Testis (tissue), 3 donors: ENCODE data around the gene HDAC9. TPM values are rescaled to one million over a fixed set of nuclear protein-coding genes. Genes with fewer than 3 reads are reported as not detected.

Experiments used
- DNase-seq: peaks from one replicate; pipeline ENCODE4 v3.0.0-alpha.2; 2019
- H3K27ac ChIP-seq, 2 donors: fragments of 200-600 bp; sonication (generic); one replicate each; pipeline ENCODE4 v1.5.1; 2019
- H3K27me3 ChIP-seq: fragments of 200-600 bp; sonication (generic); one replicate; pipeline ENCODE4 v1.5.1; 2019
- H3K36me3 ChIP-seq: fragments of 200-600 bp; sonication (generic); one replicate; pipeline ENCODE4 v1.5.1; 2017; ENCODE audit warnings: low read depth; ENCODE audit errors: missing control alignments
- H3K4me1 ChIP-seq: fragments of 200-600 bp; sonication (generic); one replicate; pipeline ENCODE4 v1.5.1; 2019
- H3K4me3 ChIP-seq, 2 donors: fragments of 200-600 bp; sonication (generic); one replicate each; pipeline ENCODE4 v1.5.1; 2017 to 2019
- H3K9me3 ChIP-seq: fragments of 200-600 bp; sonication (generic); one replicate; pipeline ENCODE4 v1.5.1; 2017
- POLR2A ChIP-seq: fragments of 450-650 bp; IDR thresholded peaks from one replicate; pipeline ENCODE4 v1.6.1; 2017; ENCODE audit warnings: antibody characterized with exemption, mild to moderate bottlenecking, moderate library complexity
- WGBS, 2 donors: methylation state at CpG; one replicate each; pipeline ENCODE4 v1.1.5; 2018; 5-methylcytosine and 5-hydroxymethylcytosine counted together
- intact Hi-C: fragments of 100-400 bp; cut with DNase I; formaldehyde crosslinking; loops from one replicate; pipeline ENCODE4 v1.15.1; 2023; ENCODE audit warnings: low total_unique reads
- polyA plus RNA-seq: library from polyadenylated mRNA; stranded (reverse); fragments of 350-450 nt; fragmentation: Illumina TruSeq; extraction: RNeasy Lipid Tissue Mini Kit (QIAGEN cat#74804); gene quantifications from one replicate; pipeline ENCODE4 v1.2.3, GENCODE V29; 2014; ENCODE audit warnings: low read depth, low replicate concordance; ENCODE audit not compliant: insufficient read depth
- total RNA-seq, 2 donors: library from RNA; depleted of rRNA; stranded (reverse); fragments of >200 nt; gene quantifications; one replicate each; pipeline ENCODE4 v1.2.3, GENCODE V29; 2016
- TF ChIP-seq, protein P1 (sequence below), 3 experiments: fragments of 450-650 bp in 2 of 3; fragments of 200-600 bp in 1 of 3; sonication (generic) in 1 of 3; IDR thresholded peaks; one replicate each; pipeline ENCODE4 v1.5.1; 2016 to 2019; ENCODE audit warnings: antibody characterized with exemption in 3 of 3, mild to moderate bottlenecking in 2 of 3, moderate library complexity in 1 of 3

Gene HDAC9
- total and polyA plus RNA-seq, 3 donors from 2014 or later, result 30.6 to 35.5 (median 35.4) TPM

DNA sequence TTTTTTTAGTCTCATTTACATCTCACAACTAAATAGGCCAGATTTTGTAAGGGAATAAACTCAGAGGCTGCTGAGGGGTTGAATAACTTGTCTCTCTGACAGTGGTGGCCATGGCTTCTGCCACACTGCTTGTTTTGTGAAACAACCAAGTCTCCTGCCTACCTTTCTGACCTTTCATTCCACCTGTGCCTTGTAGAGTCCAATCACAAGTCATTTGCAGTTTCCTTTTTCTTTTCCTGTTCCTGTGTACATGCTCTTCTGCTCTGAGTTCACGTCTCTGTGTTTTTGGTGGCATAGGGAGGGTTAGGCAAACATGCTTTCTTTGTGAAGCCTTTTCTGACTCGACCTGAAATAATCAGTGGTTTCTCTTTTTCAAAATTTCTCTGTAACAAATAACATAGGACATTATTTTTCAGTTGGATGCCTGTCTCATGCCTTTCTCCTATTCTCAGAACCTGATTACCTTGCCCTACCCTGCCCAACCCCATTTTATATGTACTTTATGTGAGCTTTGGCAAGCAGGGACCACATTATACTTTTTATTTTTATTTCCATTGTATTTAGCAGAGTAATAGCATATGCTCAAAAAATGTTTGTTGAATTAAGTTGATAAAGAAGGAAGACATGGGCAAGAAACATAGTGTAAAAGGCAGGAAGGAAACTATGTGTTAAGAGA, 81.7 kb downstream of the HDAC9 start:
- TF ChIP-seq, protein P1, sequence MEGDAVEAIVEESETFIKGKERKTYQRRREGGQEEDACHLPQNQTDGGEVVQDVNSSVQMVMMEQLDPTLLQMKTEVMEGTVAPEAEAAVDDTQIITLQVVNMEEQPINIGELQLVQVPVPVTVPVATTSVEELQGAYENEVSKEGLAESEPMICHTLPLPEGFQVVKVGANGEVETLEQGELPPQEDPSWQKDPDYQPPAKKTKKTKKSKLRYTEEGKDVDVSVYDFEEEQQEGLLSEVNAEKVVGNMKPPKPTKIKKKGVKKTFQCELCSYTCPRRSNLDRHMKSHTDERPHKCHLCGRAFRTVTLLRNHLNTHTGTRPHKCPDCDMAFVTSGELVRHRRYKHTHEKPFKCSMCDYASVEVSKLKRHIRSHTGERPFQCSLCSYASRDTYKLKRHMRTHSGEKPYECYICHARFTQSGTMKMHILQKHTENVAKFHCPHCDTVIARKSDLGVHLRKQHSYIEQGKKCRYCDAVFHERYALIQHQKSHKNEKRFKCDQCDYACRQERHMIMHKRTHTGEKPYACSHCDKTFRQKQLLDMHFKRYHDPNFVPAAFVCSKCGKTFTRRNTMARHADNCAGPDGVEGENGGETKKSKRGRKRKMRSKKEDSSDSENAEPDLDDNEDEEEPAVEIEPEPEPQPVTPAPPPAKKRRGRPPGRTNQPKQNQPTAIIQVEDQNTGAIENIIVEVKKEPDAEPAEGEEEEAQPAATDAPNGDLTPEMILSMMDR (IDR thresholded peaks at IDR 0.05), result no peak
- no peak for TF ChIP-seq POLR2A
- Histone ChIP-seq H3K4me1 (no peaks in the 10 kb centered on the region), H3K9me3 (no peaks in the 10 kb centered on the region), H3K27me3 (no peaks in the 10 kb centered on the region), H3K4me3 (no peak overlapping the region), H3K27ac (no peak overlapping the region), H3K36me3 (no peaks in the 10 kb centered on the region)
- intact Hi-C loops, result loop anchor here (10.0 kb wide), 1 partner anchor 222 kb away; no protein-coding TSS in a partner anchor
- 77 to 82% methylated on average over 2 of the region's 2 CpGs for WGBS, 2 donors
- DNase-seq, result no peak

DNA sequence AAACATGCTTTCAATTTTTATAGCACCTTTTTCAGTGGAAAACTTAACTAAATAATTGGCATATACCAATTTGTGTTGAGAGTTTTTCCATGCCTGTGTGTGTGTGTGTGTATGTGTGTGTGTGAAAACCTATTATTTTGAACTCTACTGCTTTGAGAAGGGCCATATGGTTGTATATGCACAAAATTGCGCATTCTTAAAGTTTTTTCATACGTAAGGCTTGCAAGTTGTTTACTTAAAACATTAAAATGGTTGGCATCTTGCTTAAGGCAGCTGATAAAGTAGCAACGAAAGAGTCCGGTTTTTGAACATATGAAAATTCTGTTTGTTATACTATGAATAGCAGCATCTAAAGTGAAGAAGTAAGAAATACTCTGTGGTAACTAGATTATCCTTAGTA, 84.1 kb downstream of the HDAC9 start:
- TF ChIP-seq, protein P1 (IDR thresholded peaks at IDR 0.05), result no peak
- no peak for TF ChIP-seq POLR2A
- intact Hi-C loops, result loop anchor here (10.0 kb wide), 1 partner anchor 225 kb away; no protein-coding TSS in a partner anchor
- 91 to 95% methylated on average over 4 of the region's 4 CpGs for whole genome bisulfite sequencing, 2 donors

DNA sequence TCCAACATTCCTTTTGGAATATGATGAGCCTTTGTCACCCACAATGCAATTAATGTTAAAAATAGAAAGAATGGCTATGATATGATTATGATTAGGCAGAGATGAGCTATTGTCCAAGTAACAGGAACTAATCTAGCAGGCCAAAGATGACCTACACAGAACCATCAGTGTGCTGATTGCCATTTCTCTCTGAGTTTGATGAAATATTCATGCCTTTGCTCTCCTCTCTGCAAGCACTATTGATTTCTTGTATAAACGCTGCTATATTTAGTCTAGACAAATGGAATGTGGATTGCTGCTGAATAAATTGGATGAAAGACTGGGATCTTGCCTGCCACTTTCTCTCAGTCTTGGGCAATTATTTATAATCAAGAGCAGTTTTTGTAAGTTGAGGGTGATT, 85.4 kb downstream of the HDAC9 start:
- no peak overlapping the region for H3K27ac ChIP-seq
- H3K9me3 ChIP-seq, result no peaks in the 10 kb centered on the region
- no peaks in the 10 kb centered on the region for H3K4me1 ChIP-seq
- H3K4me3 ChIP-seq, result no peak overlapping the region
- DNase-seq, result no peak
- no peaks in the 10 kb centered on the region for H3K27me3 ChIP-seq
- 60 to 63% methylated on average over 1 of the region's 1 CpG for WGBS, 2 donors
- TF ChIP-seq, protein P1 (IDR thresholded peaks at IDR 0.05), result no peak
- TF ChIP-seq POLR2A, result no peak
- H3K36me3 ChIP-seq, result no peaks in the 10 kb centered on the region
- intact Hi-C loops, result no loop called here

More for the DNA sequence above, 84.1 kb downstream of the HDAC9 start:
- H3K4me1 ChIP-seq, result no peaks in the 10 kb centered on the region
- no peaks in the 10 kb centered on the region for H3K27me3 ChIP-seq
- no peak for DNase-seq
- H3K9me3 ChIP-seq, result no peaks in the 10 kb centered on the region
- no peaks in the 10 kb centered on the region for H3K36me3 ChIP-seq
- no peak overlapping the region for H3K4me3 ChIP-seq
- H3K27ac ChIP-seq, result no peak overlapping the region

DNA sequence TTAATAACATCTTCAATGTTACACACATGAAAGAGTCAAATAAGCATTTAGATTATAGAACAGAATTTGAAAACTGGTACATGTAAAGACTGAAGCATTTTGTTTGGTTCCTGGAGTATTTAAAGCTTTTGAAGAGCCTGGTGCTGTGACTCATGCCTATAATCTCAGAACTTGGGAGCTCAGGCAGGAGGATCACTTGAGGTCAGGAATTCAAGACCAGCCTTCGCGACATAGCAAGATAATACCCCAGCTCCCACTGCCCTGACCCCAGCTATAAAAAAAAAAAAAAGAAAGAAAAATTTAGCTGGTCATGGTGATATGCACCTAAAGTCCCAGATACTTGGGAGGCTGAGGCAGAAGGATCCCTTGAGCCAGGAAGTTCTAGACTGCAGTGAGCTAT, 87.8 kb downstream of the HDAC9 start:
- no peak overlapping the region for H3K27ac ChIP-seq
- 70 to 80% methylated on average over 2 of the region's 2 CpGs for WGBS, 2 donors
- intact Hi-C loops, result no loop called here
- no peaks in the 10 kb centered on the region for H3K9me3 ChIP-seq
- TF ChIP-seq POLR2A, result no peak
- TF ChIP-seq, protein P1 (IDR thresholded peaks at IDR 0.05), result no peak
- no peaks in the 10 kb centered on the region for H3K36me3 ChIP-seq
- H3K4me1 ChIP-seq, result no peaks in the 10 kb centered on the region
- H3K4me3 ChIP-seq, result no peak overlapping the region
- H3K27me3 ChIP-seq, result no peaks in the 10 kb centered on the region
- no peak for DNase-seq

DNA sequence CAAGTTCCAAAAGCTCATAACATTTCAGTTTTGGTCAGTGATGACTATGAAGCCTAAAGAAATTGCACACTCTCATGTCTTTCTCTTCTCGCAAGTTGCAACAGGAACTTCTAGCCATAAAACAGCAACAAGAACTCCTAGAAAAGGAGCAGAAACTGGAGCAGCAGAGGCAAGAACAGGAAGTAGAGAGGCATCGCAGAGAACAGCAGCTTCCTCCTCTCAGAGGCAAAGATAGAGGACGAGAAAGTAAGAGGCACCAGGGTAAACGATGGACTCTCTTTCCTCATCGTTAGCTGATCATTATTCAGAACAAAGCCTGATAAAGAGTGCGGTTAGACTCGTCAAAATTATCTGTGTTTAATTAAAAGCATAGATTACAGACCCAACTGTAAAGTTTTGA, 94.7 kb downstream of the HDAC9 start:
- Histone ChIP-seq H3K27ac (no peak overlapping the region), H3K4me3 (no peak overlapping the region), H3K4me1 (no peaks in the 10 kb centered on the region), H3K9me3 (no peaks in the 10 kb centered on the region), H3K27me3 (no peaks in the 10 kb centered on the region), H3K36me3 (no peaks in the 10 kb centered on the region)
- 54 to 66% methylated on average over 7 of the region's 7 CpGs for WGBS, 2 donors
- TF ChIP-seq, protein P1 (IDR thresholded peaks at IDR 0.05), result no peak
- no peak for TF ChIP-seq POLR2A
- no peak for DNase-seq
- intact Hi-C loops, result no loop called here
